HCT116 (cell line): Measurements from ENCODE around the gene VPS37D.

Source experiments
- CTCF ChIP-seq, 3 experiments: fragments of 200-600 bp in 1 of 3; sonication (generic) in 1 of 3; IDR thresholded peaks in 2 of 3; conservative IDR thresholded peaks in 1 of 3; 2 replicates each; pipeline ENCODE4 v1.5.1; 2012 to 2017; ENCODE audit warnings: low read depth in 2 of 3, low read length in 2 of 3, antibody characterized with exemption in 1 of 3, borderline replicate concordance in 1 of 3, control low read depth in 1 of 3, mild to moderate bottlenecking in 1 of 3, mixed read lengths in 1 of 3, mixed run types in 1 of 3, moderate library complexity in 1 of 3; ENCODE audit not compliant: insufficient read depth in 1 of 3
- EZH2phosphoT487 ChIP-seq: fragments of 200-600 bp; IDR thresholded peaks from 2 replicates; pipeline ENCODE4 v1.6.1; 2018; ENCODE audit warnings: antibody characterized with exemption, borderline replicate concordance
- POLR2A ChIP-seq: IDR thresholded peaks from 2 replicates; pipeline ENCODE4 v1.7.0; 2011; ENCODE audit warnings: borderline replicate concordance; ENCODE audit not compliant: insufficient read depth, insufficient read length; ENCODE audit errors: extremely low read depth
- REST ChIP-seq: IDR thresholded peaks from 2 replicates; pipeline ENCODE4 v1.6.1; 2012; ENCODE audit warnings: low read depth
- YY1 ChIP-seq: IDR thresholded peaks from 2 replicates; pipeline ENCODE4 v1.6.1; 2011; ENCODE audit warnings: low read length, low read depth, moderate library complexity, mild to moderate bottlenecking; ENCODE audit not compliant: insufficient replicate concordance; ENCODE audit errors: extremely low read depth

- TF ChIP-seq POLR2A (no peak), CTCF (IDR thresholded peaks at IDR 0.05 in 2 of 3, conservative IDR thresholded peaks at IDR 0.05 in 1 of 3; ENCODE audit: borderline replicate concordance in 1 of 3, insufficient read depth in 1 of 3, low read depth in 2 of 3, low read length in 2 of 3) (no peak), YY1 (no peak), EZH2phosphoT487 (no peak), REST (no peak)
Observed at GRCh38 chr7:73682745-73683055, 15.1 kb downstream of the VPS37D start.
